ENCODE results near the gene NOD2. TPM values are rescaled to one million over a fixed set of nuclear protein-coding genes. Genes with fewer than 3 reads are reported as not detected.

NOD2 gene
- 0.33 and 0.34 TPM in 2 replicates for total RNA-seq

GRCh38 chr16:50692999-50693781 is at the start of gene NOD2:
Gene NOD2, plus strand, starts transcription at chr16:50693606. Its CDS starts 5,890 bp downstream, at chr16:50699496.

GRCh38 chr16:50681021-50681885 is 12.2 kb upstream of the NOD2 start, which contains the start of gene SNX20:
Gene SNX20, minus strand, starts transcription at chr16:50681312. Its CDS starts 3,786 bp downstream, at chr16:50677526.

GRCh38 chr16:50741781-50742575 is 48.6 kb downstream of the NOD2 start, which contains the start of gene CYLD:
Gene CYLD, plus strand, starts transcription at chr16:50742086. Its CDS starts 7,613 bp downstream, at chr16:50749699.

Other genes with a start within 250 kb of the NOD2 start
- under 0.01 TPM in 1 of 2 replicates, not detected in the other for gene NKD1, start 145.2 kb upstream of the NOD2 start, total RNA-seq
- 0.09 and 0.11 TPM in 2 replicates for gene SNX20, start 12.3 kb upstream of the NOD2 start, total RNA-seq
- gene CYLD, start 48.5 kb downstream of the NOD2 start, total RNA-seq: 31.2 and 32.9 TPM in 2 replicates

All from dermis lymphatic vessel endothelial cell (primary cell).